ENCODE measurements around the gene DNAAF8. TPM values are rescaled to one million over a fixed set of nuclear protein-coding genes. Genes with fewer than 3 reads are reported as not detected.

Gene DNAAF8
- total and polyA plus RNA-seq, 2 donors (not counting 3 experiments of a cell fraction or from before 2014, with no cell fraction given) = 0.58 to 1.0 TPM

DNA sequence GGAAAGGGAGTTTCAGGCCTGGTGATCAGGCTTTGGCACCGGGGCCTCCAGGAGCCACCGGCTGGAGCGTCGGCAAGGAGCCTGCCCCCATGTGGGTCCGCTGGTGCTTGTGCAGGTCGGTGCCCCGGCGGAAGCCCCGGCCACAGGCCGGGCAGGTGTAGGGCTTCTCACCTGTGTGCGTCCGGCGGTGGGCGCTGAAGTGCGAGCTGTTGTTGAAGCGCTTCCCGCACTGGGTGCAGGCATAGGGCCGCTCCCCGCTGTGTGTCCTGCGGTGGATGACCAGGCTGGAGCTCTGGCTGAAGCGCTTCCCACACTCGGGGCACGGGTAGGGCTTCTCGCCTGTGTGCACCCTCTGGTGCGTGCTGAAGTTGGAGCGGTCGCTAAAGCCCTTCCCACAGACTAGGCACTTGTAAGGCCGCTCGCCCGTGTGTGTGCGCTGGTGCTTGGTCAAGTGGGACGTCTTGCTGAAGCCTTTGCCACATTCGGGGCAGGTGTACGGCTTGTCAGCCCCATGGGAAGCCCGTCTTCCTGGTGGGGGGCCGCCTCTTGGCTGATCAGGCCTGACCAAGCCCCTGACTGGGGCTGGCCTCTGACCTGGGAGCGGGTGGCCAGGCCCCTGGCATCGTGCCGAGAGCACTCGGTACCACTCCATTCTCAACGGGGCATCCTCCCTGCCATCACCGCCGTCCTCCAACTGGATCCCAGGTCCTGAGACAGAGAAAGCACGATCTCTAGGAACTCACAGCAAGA is 18.2 kb downstream of the DNAAF8 start:
- H3K27me3 ChIP-seq (ENCODE audit: control insufficient read depth in 2 of 2, insufficient read depth in 2 of 2, low read length in 2 of 2) = no peaks in the 10 kb centered on the region
- POLR2A ChIA-PET = no interaction called here
- H4K20me1 ChIP-seq (replicated peaks; ENCODE audit: control insufficient read depth, extremely low read depth, insufficient read depth, low read length) = no peaks in the 10 kb centered on the region
- DNase-seq (ENCODE audit: low read depth, low spot score) (no peak), FAIRE-seq (no peak)
- no peaks in the 10 kb centered on the region for H3K9me3 ChIP-seq (replicated peaks; ENCODE audit: control insufficient read depth, insufficient read depth, low read length)
- intact Hi-C loops (cut with micrococcal nuclease) = no loop called here
- dilution Hi-C loops (cut with MboI; ENCODE audit: extremely low pct_ligation_motif_present, low sequenced_read_pairs) = no loop called here
- peaks cover 9 to 22% of the 10 kb centered on the region in 2 experiments for H3K36me3 ChIP-seq (ENCODE audit: control insufficient read depth in 2 of 2, extremely low read depth in 1 of 2, insufficient read depth in 2 of 2, low read length in 2 of 2)
- no peaks in the 10 kb centered on the region for H3K9me1 ChIP-seq (replicated peaks; ENCODE audit: control insufficient read depth, extremely low read depth, insufficient read depth, low read length)
- no TSS peak for BruUV-seq (replicated peaks)
- H3K4me2 ChIP-seq (ENCODE audit: insufficient read depth, low read length) = no peak overlapping the region
- peaks cover 2% of the 10 kb centered on the region for H3K79me2 ChIP-seq (ENCODE audit: control insufficient read depth, insufficient read depth, low read length)
- no peaks in the 10 kb centered on the region for H3K4me1 ChIP-seq (ENCODE audit: control insufficient read depth, extremely low read depth, insufficient read depth, low read length)
- no peak overlapping the region for H3K9ac ChIP-seq (replicated peaks; ENCODE audit: extremely low read depth, insufficient read depth, low read length)
- H3K27ac ChIP-seq (ENCODE audit: insufficient read depth, low read depth, low read length) = no peak overlapping the region
- CTCF ChIA-PET = no interaction called here
- no peak overlapping the region for H2AFZ ChIP-seq (ENCODE audit: low read depth, low read length)
- H3K4me3 ChIP-seq (replicated peaks in 1 of 3; ENCODE audit: insufficient read depth in 1 of 3, low read depth in 1 of 3, low read length in 3 of 3) = no peak overlapping the region
- TF ChIP-seq POLR2AphosphoS5 (IDR thresholded peaks at IDR 0.05; ENCODE audit: insufficient read depth, low read depth, low read length) (no peak), MYC (IDR thresholded peaks at IDR 0.05; ENCODE audit: low read depth, low read length) (no peak)
- TF ChIP-seq, protein P1, sequence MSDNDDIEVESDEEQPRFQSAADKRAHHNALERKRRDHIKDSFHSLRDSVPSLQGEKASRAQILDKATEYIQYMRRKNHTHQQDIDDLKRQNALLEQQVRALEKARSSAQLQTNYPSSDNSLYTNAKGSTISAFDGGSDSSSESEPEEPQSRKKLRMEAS (IDR thresholded peaks at IDR 0.05; ENCODE audit: insufficient read depth, insufficient read length) = no peak

DNA sequence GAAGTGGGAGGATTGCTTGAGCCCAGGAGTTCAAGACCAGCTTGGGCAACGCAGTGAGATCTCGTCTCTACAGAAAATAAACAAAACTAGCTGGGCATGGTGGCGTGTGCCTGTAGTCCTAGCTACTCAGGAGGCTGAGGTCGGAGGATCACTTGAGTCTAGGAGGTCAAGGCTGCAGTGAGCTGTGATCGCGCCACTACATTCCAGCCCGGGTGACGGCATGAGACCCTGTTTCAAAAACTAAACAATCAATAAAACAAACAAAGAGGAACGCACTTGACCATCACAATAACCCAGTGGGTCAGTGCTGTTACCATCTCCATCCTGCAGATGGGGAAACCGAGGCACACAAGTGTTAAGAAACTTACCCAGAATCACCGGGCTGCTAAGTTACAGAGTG is 18.9 kb downstream of the DNAAF8 start:
- H3K4me3 ChIP-seq (replicated peaks in 1 of 3; ENCODE audit: insufficient read depth in 1 of 3, low read depth in 1 of 3, low read length in 3 of 3) = no peak overlapping the region
- DNase-seq (ENCODE audit: low read depth, low spot score) = no peak
- no peak overlapping the region for H3K4me2 ChIP-seq (ENCODE audit: insufficient read depth, low read length)
- H3K27me3 ChIP-seq (ENCODE audit: control insufficient read depth in 2 of 2, insufficient read depth in 2 of 2, low read length in 2 of 2) = no peaks in the 10 kb centered on the region
- H3K4me1 ChIP-seq (ENCODE audit: control insufficient read depth, extremely low read depth, insufficient read depth, low read length) = no peaks in the 10 kb centered on the region
- no peaks in the 10 kb centered on the region for H4K20me1 ChIP-seq (replicated peaks; ENCODE audit: control insufficient read depth, extremely low read depth, insufficient read depth, low read length)
- no peak for FAIRE-seq
- peaks cover 9 to 23% of the 10 kb centered on the region in 2 experiments for H3K36me3 ChIP-seq (ENCODE audit: control insufficient read depth in 2 of 2, extremely low read depth in 1 of 2, insufficient read depth in 2 of 2, low read length in 2 of 2)
- H3K27ac ChIP-seq (ENCODE audit: insufficient read depth, low read depth, low read length) = no peak overlapping the region
- no peak overlapping the region for H3K9ac ChIP-seq (replicated peaks; ENCODE audit: extremely low read depth, insufficient read depth, low read length)
- no peak overlapping the region for H2AFZ ChIP-seq (ENCODE audit: low read depth, low read length)
- POLR2A ChIA-PET = no interaction called here
- dilution Hi-C loops (cut with MboI; ENCODE audit: extremely low pct_ligation_motif_present, low sequenced_read_pairs) = no loop called here
- peaks cover 2% of the 10 kb centered on the region for H3K79me2 ChIP-seq (ENCODE audit: control insufficient read depth, insufficient read depth, low read length)
- no TSS peak for BruUV-seq (replicated peaks)
- intact Hi-C loops (cut with micrococcal nuclease) = no loop called here
- no peak for TF ChIP-seq GATA2 (IDR thresholded peaks at IDR 0.05; ENCODE audit: insufficient read depth, insufficient read length, low read depth, low read length)
- no peak for TF ChIP-seq EZH2 (IDR thresholded peaks at IDR 0.05; ENCODE audit: borderline replicate concordance, low read depth, low read length, severe bottlenecking)
- no peak for TF ChIP-seq POLR2A (IDR thresholded peaks at IDR 0.05; ENCODE audit: low read depth, low read length)
- no peak for TF ChIP-seq FOS (IDR thresholded peaks at IDR 0.05; ENCODE audit: borderline replicate concordance, insufficient read depth, low read length)
- no peak for TF ChIP-seq POLR2AphosphoS5 (IDR thresholded peaks at IDR 0.05; ENCODE audit: insufficient read depth, low read depth, low read length)
- TF ChIP-seq MYC (IDR thresholded peaks at IDR 0.05; ENCODE audit: low read depth, low read length) = no peak
- TF ChIP-seq, protein P1 (IDR thresholded peaks at IDR 0.05; ENCODE audit: insufficient read depth, insufficient read length) = no peak
- no peak for TF ChIP-seq JUN (IDR thresholded peaks at IDR 0.05; ENCODE audit: borderline replicate concordance, insufficient read depth, insufficient read length, low read depth)
- TF ChIP-seq, protein P2, sequence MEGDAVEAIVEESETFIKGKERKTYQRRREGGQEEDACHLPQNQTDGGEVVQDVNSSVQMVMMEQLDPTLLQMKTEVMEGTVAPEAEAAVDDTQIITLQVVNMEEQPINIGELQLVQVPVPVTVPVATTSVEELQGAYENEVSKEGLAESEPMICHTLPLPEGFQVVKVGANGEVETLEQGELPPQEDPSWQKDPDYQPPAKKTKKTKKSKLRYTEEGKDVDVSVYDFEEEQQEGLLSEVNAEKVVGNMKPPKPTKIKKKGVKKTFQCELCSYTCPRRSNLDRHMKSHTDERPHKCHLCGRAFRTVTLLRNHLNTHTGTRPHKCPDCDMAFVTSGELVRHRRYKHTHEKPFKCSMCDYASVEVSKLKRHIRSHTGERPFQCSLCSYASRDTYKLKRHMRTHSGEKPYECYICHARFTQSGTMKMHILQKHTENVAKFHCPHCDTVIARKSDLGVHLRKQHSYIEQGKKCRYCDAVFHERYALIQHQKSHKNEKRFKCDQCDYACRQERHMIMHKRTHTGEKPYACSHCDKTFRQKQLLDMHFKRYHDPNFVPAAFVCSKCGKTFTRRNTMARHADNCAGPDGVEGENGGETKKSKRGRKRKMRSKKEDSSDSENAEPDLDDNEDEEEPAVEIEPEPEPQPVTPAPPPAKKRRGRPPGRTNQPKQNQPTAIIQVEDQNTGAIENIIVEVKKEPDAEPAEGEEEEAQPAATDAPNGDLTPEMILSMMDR (IDR thresholded peaks at IDR 0.05; ENCODE audit: extremely low read depth in 1 of 2, insufficient read depth in 1 of 2, low read depth in 1 of 2, low read length in 2 of 2) = no peak
- H3K9me1 ChIP-seq (replicated peaks; ENCODE audit: control insufficient read depth, extremely low read depth, insufficient read depth, low read length) = no peaks in the 10 kb centered on the region
- H3K9me3 ChIP-seq (replicated peaks; ENCODE audit: control insufficient read depth, insufficient read depth, low read length) = no peaks in the 10 kb centered on the region
- CTCF ChIA-PET = no interaction called here

All from endothelial cell of umbilical vein (primary cell).